Fibroblast of the aortic adventitia (primary cell): Measurements from ENCODE around the gene TBCC. TPM values are rescaled to one million over a fixed set of nuclear protein-coding genes. Genes with fewer than 3 reads are reported as not detected.
"Not testable (repeated sequence)": the region's sequence is repeated elsewhere in the genome, so short reads cannot be mapped to it uniquely, and the experiment has no call there.

Experiments used
- DNase-seq: peaks from one replicate; pipeline ENCODE4 v3.0.0-alpha.2; 2010; ENCODE audit warnings: low read depth
- H3K4me3 ChIP-seq: 2 replicates; pipeline ENCODE4 v1.5.1; 2011; ENCODE audit warnings: low read depth, mild to moderate bottlenecking, control low read depth, low read length, moderate library complexity
- total RNA-seq: library from RNA; depleted of rRNA; stranded (reverse); fragments of >200 nt; gene quantifications from 2 replicates; pipeline ENCODE4 v1.2.3, GENCODE V29; 2012; ENCODE audit warnings: low replicate concordance
- TF ChIP-seq, protein P1 (sequence below): IDR thresholded peaks from 2 replicates; pipeline ENCODE4 v1.5.1; 2011; ENCODE audit warnings: mild to moderate bottlenecking, low read length, control low read depth, inconsistent platforms; ENCODE audit not compliant: insufficient read depth

TBCC gene
- total RNA-seq, 1 donor = 31.1 TPM

DNA sequence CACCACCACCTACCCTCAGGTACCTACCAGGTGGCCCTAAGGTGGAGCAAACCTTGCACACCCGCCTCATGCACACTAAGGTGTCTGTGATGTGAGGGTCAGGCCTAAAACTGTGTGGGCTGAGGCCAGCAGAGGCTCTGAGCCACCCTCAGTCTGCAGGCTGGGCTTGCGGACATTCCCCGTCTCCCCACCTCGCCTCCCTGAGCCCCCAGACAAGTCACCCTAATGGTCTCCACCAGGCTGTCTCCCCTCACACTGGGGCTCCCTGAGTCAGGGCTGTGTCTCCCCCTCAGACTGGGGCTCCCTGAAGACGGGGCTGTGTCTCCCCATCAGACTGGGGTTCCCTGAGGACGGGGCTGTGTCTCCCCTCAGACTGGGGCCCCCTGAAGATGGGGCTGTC, 36.0 kb downstream of the TBCC start:
- TF ChIP-seq, protein P1, sequence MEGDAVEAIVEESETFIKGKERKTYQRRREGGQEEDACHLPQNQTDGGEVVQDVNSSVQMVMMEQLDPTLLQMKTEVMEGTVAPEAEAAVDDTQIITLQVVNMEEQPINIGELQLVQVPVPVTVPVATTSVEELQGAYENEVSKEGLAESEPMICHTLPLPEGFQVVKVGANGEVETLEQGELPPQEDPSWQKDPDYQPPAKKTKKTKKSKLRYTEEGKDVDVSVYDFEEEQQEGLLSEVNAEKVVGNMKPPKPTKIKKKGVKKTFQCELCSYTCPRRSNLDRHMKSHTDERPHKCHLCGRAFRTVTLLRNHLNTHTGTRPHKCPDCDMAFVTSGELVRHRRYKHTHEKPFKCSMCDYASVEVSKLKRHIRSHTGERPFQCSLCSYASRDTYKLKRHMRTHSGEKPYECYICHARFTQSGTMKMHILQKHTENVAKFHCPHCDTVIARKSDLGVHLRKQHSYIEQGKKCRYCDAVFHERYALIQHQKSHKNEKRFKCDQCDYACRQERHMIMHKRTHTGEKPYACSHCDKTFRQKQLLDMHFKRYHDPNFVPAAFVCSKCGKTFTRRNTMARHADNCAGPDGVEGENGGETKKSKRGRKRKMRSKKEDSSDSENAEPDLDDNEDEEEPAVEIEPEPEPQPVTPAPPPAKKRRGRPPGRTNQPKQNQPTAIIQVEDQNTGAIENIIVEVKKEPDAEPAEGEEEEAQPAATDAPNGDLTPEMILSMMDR = no peak
- no peak overlapping the region for H3K4me3 ChIP-seq
- no peak for DNase-seq

DNA sequence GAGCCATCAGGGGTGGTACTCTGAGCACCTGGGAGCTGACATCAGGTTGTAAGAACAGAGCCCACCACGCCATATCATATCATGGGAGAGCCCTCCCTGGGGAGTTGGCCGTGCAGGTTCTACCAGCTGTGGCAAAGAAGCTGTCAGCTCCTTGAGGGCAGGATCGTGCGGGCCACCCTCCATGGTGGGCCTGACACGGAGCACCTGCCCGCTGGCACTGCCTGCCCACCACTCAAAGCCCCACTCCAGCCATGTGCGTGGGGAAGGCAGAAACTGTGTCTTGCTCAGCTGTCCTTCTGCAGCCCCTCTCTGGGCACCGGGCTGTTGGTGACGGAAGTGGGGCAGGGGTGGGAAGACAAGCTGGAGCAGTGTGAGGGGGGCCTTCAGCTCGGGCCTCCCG, 37.8 kb downstream of the TBCC start:
- DNase-seq = no peak
- TF ChIP-seq, protein P1 = no peak
- H3K4me3 ChIP-seq = no peak overlapping the region

DNA sequence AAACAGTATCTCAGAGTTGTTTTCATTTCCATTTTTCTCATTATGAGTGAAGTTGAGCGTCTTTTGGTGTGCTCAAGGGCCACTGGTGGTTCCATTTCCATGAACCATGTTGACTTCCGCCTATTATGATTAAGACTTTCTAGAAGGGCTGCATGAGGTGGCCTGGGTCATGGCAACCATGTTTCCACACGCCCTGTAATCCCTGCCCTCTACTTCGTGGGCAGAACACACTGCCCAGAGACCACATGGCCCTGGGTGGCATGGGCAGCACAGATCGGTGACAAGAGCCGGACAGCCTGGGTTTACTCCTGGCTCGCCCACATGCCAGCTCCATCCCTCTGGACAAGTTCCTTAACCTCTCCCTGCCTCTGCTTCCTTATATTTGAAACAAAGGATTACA, 38.3 kb downstream of the TBCC start:
- no peak overlapping the region for H3K4me3 ChIP-seq
- TF ChIP-seq, protein P1 = no peak
- no peak for DNase-seq

DNA sequence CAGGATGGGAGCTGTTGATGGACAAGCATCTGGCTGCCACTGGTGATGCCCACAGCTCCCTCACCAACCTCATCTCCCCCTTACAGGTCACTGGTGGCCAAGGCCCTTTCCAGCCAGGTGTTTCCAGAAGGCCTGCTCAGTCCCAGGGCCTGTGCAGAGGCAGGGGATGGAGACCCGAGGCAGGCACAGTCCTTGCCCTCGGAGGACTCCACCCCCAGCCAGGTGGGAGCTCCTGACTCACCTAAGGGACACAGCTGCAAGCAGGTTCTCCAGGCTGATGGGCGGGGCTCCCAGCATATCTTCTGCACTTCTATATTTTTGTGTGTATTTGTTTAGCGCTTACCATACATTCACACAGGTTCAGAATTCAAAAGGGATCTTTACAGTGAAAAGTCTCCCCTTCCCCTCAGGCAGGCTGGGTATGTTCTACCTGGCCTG, 40.9 kb downstream of the TBCC start:
- TF ChIP-seq, protein P1 = no peak
- DNase-seq = no peak
- no peak overlapping the region for H3K4me3 ChIP-seq

DNA sequence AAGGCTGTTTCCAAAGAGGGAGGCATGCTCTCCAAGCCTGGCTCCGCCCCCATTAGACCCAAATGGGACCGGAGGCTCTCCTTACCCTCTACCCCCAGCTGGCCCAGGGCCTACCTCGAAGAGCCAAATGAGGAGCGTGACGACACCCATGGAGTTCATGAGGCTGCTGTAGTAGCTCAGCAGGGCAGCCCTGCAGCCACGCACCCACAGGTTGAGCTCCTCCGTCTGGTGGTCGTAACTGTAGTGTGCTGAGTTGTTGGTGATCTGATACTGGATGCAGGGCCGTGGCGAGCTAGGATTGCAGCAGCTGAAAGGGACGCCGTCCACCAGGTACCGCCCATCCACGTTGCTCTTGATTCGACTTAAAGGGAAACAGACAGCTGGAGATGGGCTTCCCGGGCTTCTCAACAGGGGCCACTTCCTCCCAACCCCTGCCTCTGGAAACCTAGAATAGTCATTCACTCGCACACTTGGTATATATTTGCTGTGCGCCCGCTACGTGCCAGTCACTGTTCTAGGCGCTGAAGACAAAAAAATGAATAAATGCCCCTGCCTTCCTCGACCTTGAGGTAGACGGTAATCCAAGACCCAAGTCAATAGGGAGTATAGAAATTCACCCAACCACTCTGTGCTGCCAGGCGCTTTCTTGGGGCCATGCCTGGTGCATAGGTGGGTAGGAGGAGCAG, 41.5 kb downstream of the TBCC start:
- TF ChIP-seq, protein P1 = no peak
- H3K4me3 ChIP-seq = peak overlapping the region; percentile 44
- DNase-seq = no peak

DNA sequence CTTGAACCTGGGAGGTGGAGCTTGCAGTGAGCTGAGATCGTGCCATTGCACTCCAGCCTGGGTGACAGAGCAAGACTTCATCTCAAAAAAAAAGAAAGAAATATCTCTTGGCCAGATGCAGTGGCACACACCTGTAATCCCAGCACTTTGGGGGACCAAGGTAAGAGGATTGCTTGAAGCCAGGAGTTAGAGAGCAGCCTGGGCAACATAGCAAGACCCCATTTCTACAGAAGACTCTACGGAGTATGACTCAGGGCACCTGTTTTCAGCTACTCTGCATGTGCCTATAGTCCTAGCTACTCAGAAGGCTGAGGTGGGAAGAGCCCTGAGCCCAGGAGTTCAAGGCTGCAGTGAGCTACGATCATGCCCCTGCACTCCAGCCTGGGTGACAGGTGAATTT, 43.1 kb downstream of the TBCC start:
- not testable (repeated sequence) for H3K4me3 ChIP-seq, DNase-seq

DNA sequence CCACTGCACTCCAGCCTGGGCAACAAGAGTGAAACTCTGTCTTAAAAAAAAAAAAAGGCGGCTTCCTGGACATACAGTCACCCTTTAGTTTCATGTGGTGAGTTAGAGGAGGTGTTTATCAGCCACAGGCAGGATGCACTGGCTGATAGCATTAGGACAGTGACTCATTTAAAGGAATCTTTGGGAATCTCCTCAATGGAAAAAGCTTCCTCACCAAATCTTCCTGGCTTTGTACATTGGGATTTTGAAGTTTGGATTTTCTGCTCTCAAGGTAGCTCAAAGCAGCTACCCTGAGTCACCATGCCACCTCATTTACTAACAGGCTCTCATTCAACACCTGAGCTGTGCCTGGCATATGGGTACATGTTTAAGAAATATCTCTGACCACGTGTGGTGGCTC, 43.7 kb downstream of the TBCC start:
- no peak overlapping the region for H3K4me3 ChIP-seq
- DNase-seq = peak; percentile 64
- TF ChIP-seq, protein P1 = no peak
